ENCODE data around the gene RNF217. TPM values are rescaled to one million over a fixed set of nuclear protein-coding genes. Genes with fewer than 3 reads are reported as not detected.
A peak's percentile ranks its signal among the peaks of the same experiment; 100 is the strongest.
"Not testable (repeated sequence)": the region's sequence is repeated elsewhere in the genome, so short reads cannot be mapped to it uniquely, and the experiment has no call there.

The RNF217 gene
- total RNA-seq, 1 experiment from 2014 or later, result 10.3 TPM

DNA sequence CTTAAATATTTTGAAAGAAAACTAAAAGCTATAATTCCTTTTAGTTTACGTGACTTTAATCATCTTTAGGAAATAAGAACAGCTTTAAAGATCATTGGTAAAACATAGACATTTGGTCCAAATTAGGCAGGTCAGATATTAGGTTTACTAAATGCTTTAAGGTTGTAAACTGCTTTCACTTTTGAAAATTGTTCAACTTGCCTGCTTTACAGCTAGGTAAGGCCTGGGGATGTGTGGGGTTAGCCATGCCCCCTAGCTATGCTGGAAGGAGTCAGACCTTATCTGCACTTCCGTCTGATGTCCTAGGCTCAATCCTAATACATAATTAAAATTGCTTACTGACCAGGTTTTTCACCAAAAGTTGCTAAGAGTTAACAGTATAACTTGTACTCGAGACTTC, 160.8 kb downstream of the RNF217 start:
- DNase-seq (ENCODE audit: low read depth), result no peak

GRCh38 chr6:125123468-125124048, 161.3 kb downstream of the RNF217 start:
- no peak for DNase-seq (ENCODE audit: low read depth)

DNA sequence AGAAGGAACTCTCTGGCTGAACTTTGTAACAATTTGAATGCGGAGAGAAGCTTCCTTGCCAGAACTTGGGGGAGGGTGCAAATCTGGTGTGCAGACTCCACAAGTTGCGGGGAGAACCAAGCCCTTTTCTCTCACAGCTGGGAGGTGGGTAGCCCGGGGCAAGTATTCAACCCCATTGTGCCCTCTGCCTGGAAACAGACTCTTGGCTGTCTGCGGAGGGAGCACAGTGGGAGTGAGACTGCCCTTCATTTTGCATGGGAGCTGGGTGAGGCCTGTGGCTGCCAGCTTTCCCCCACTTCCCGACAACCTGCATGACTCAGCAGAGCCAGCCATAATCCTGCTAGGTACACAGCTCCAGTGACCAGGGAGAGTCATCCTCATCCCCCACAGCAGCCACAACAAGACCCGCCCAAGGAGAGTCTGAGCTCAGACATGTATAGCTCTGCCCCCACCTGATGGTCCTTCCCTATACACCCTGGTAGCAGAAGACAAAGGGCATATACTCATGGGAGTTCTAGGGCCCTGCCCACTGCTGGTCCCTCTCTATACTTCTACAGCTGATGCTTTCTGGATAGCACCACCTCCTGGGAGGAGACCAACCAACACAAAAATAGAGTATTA, 161.9 kb downstream of the RNF217 start:
- peak; percentile 79 for DNase-seq (ENCODE audit: low read depth)

DNA sequence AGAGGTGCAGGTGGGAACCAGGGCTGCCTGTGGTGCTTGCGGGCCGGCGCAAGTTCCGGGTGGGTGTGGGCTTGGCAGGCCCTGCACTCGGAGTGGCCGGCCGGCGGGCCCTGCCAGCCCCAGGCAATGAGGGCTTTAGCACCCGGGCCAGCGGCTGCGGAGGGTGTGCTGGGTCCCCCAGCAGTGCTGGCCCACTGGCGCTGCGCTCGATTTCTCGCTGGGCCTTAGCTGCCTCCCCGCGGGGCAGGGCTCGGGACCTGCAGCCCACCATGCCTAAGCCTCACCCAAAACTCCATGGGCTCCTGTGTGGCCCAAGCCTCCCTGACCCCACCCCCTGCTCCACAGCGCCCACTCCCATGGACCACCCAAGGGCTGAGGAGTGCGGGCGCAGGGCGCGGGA, 163.6 kb downstream of the RNF217 start:
- not testable (repeated sequence) for DNase-seq (ENCODE audit: low read depth)

DNA sequence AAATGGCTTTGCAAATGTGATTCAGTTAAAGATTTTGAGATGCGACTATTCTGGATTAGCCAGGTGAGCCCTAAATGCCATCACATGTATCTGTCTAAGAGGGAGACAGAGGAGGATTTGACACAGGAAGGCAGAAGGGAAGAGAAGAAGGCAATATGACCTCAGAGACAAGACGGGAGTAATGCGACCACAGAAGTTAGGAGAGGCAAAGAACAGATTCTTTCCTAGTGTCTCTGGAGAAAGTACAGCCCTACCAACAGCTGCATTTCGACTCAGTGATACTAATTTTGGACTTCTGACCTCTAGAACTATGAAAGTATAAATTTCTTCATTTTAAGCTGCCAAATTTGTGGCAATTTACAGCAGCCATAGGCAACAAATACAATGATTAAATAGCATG, 167.1 kb downstream of the RNF217 start:
- no peak for DNase-seq (ENCODE audit: low read depth)

DNA sequence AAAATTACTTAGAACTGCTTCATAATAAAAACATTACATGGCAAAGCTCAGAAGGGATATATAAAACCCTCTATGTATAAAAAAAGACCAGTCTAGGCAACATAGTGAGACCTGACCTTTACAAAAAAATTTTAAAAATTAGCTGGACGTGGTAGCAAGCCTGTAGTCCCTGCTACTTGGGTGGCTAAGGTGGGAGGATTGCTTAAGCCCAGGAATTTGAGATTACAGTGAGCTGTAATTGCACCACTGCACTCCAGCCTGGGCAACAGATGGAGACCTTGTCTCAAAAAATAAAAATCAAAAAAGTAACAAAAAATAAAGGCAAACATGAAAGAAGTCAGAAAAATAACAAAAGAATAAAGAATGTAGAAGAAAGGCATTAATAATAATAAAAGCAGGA, 169.8 kb downstream of the RNF217 start:
- DNase-seq (ENCODE audit: low read depth), result no peak

DNA sequence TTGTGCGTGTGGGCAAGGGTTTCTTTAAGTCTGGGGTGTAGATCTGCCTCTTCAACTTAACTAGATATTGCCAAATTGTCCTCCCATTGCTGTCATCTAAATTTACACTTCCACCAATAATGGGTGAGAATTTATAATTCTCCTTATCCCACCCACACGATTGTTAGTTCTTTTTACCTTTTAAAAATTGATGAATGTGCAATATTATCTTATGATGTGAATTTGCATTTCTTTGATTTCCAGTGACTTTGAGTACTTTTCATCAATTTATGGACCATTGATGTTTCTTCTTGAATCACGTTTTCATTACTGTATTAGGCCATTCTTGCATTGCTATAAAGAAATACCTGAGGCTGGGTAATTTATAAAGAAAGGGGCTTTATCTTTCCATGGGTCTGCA, 174.1 kb downstream of the RNF217 start:
- no peak for DNase-seq (ENCODE audit: low read depth)

- no peak for DNase-seq (ENCODE audit: low read depth)
Observed at GRCh38 chr6:125138083-125138482, 175.8 kb downstream of the RNF217 start.

- no peak for DNase-seq (ENCODE audit: low read depth)
Observed at GRCh38 chr6:125140808-125141207, 178.6 kb downstream of the RNF217 start.

Other genes with a start within 250 kb of the RNF217 start
- 16.8 and 17.4 TPM in 2 replicates for gene TPD52L1, start 191.3 kb downstream of the RNF217 start, total RNA-seq (2014; rRNA removed; shearing (Covaris generic))

Data from RPMI7951 (cell line).